GM23338 (cell line): ENCODE measurements around the gene FGFRL1. TPM values are rescaled to one million over a fixed set of nuclear protein-coding genes. Genes with fewer than 3 reads are reported as not detected.

ENCODE experiments used
- ATAC-seq: fragments of 200-7000 bp; cut with Tn5 transposase; 3 replicates; pipeline ENCODE4 v1.9.1; 2020
- DNase-seq: peaks from one replicate; pipeline ENCODE4 v3.0.0-alpha.2; 2015; ENCODE audit warnings: low spot score
- H2AFZ ChIP-seq: fragments of 200-600 bp; sonication (generic); 2 replicates; pipeline ENCODE4 v1.8.0; 2016; ENCODE audit warnings: antibody characterized with exemption, mild to moderate bottlenecking, moderate library complexity
- H3F3A ChIP-seq: fragments of 200-600 bp; sonication (generic); replicated peaks from 2 replicates; pipeline ENCODE4 v1.8.0; 2017; ENCODE audit warnings: antibody characterized with exemption, mixed run types, low read depth
- H3K27ac ChIP-seq: fragments of 200-600 bp; sonication (generic); 2 replicates; pipeline ENCODE4 v1.6.1; 2016; ENCODE audit warnings: low read depth
- H3K27me3 ChIP-seq: fragments of 200-600 bp; sonication (generic); 2 replicates; pipeline ENCODE4 v1.8.0; 2016; ENCODE audit warnings: mild to moderate bottlenecking, mixed run types, moderate library complexity; ENCODE audit not compliant: insufficient read depth
- H3K36me3 ChIP-seq: fragments of 200-600 bp; sonication (generic); 2 replicates; pipeline ENCODE4 v1.8.0; 2016; ENCODE audit warnings: mild to moderate bottlenecking; ENCODE audit not compliant: insufficient read depth
- H3K4me1 ChIP-seq: fragments of 200-600 bp; sonication (generic); 2 replicates; pipeline ENCODE4 v1.8.0; 2016; ENCODE audit warnings: mild to moderate bottlenecking, moderate library complexity; ENCODE audit not compliant: insufficient read depth
- H3K4me2 ChIP-seq: fragments of 200-600 bp; sonication (generic); 2 replicates; pipeline ENCODE4 v1.7.1; 2017; ENCODE audit warnings: mixed run types
- H3K4me3 ChIP-seq: fragments of 200-600 bp; sonication (generic); 2 replicates; pipeline ENCODE4 v1.6.1; 2016; ENCODE audit warnings: mixed run types
- H3K79me2 ChIP-seq: fragments of 200-600 bp; sonication (generic); replicated peaks from 2 replicates; pipeline ENCODE4 v1.8.0; 2017; ENCODE audit warnings: mild to moderate bottlenecking; ENCODE audit not compliant: insufficient read depth
- H3K9me2 ChIP-seq: fragments of 200-600 bp; sonication (generic); 2 replicates; pipeline ENCODE4 v1.8.0; 2017; ENCODE audit not compliant: insufficient read depth
- H4K20me1 ChIP-seq: fragments of 200-600 bp; sonication (generic); replicated peaks from 2 replicates; pipeline ENCODE4 v1.8.0; 2017; ENCODE audit warnings: mild to moderate bottlenecking; ENCODE audit not compliant: insufficient read depth
- H3K27ac Mint-ChIP-seq: 2 replicates; pipeline ENCODE4 v1.8.0; 2020; ENCODE audit warnings: inconsistent platforms, mild to moderate bottlenecking, moderate library complexity, mixed read lengths
- H3K27me3 Mint-ChIP-seq: 3 replicates; pipeline ENCODE4 v1.8.0; 2022; ENCODE audit warnings: low read depth, mild to moderate bottlenecking, moderate library complexity, mixed read lengths, inconsistent platforms; ENCODE audit not compliant: insufficient read depth, poor library complexity
- H3K36me3 Mint-ChIP-seq: 3 replicates; pipeline ENCODE4 v1.8.0; 2021; ENCODE audit warnings: low read depth, mild to moderate bottlenecking, inconsistent platforms, moderate library complexity, mixed read lengths
- H3K4me1 Mint-ChIP-seq: 3 replicates; pipeline ENCODE4 v1.8.0; 2020; ENCODE audit warnings: mild to moderate bottlenecking, inconsistent platforms, mixed read lengths
- H3K4me3 Mint-ChIP-seq: 3 replicates; pipeline ENCODE4 v1.8.0; 2021; ENCODE audit warnings: moderate library complexity, mild to moderate bottlenecking, inconsistent platforms, mixed read lengths
- H3K9me3 Mint-ChIP-seq: 3 replicates; pipeline ENCODE4 v1.8.0; 2020; ENCODE audit warnings: moderate library complexity, mild to moderate bottlenecking, inconsistent platforms, mixed read lengths
- EZH2phosphoT487 ChIP-seq: fragments of 200-600 bp; sonication (generic); IDR thresholded peaks from one replicate; pipeline ENCODE4 v1.8.1; 2018; ENCODE audit warnings: antibody characterized with exemption; ENCODE audit not compliant: unreplicated experiment
- NANOG ChIP-seq: IDR thresholded peaks from 2 replicates; pipeline ENCODE4 v1.6.1; 2016; ENCODE audit warnings: antibody characterized with exemption, borderline replicate concordance
- POLR2AphosphoS5 ChIP-seq: IDR thresholded peaks from 2 replicates; pipeline ENCODE4 v1.6.1; 2016; ENCODE audit warnings: antibody characterized with exemption, low read depth
- ZNF114 ChIP-seq: fragments of 250-450 bp; sonication (Bioruptor Pico); IDR thresholded peaks from 2 replicates; pipeline ENCODE4 v1.5.0; 2020; ENCODE audit warnings: mild to moderate bottlenecking, moderate library complexity
- ZNF331 ChIP-seq: fragments of 250-450 bp; sonication (Bioruptor Pico); IDR thresholded peaks from 2 replicates; pipeline ENCODE4 v1.5.0; 2020; ENCODE audit warnings: low read depth, mild to moderate bottlenecking, moderate library complexity
- polyA plus RNA-seq: library from polyadenylated mRNA; unstranded; fragments of >200 nt; fragmentation: Nextera tagmentation; extraction: Ambion mirVana; gene quantifications from 2 replicates; pipeline ENCODE4 v1.2.1, GENCODE V29; 2016
- total RNA-seq: library from RNA; depleted of rRNA; stranded (reverse); fragments of >200 nt; shearing (Covaris generic); gene quantifications from 2 replicates; pipeline ENCODE4 v1.2.3, GENCODE V29; 2014
- TF ChIP-seq, protein P1 (sequence below): fragments of 250-450 bp; sonication (Bioruptor Pico); IDR thresholded peaks from 2 replicates; pipeline ENCODE4 v1.5.0; 2020; ENCODE audit warnings: mild to moderate bottlenecking, moderate library complexity
- TF ChIP-seq, protein P2 (sequence below), 2 experiments: fragments of 200-600 bp in 1 of 2; sonication (generic) in 1 of 2; conservative IDR thresholded peaks; 2 replicates each; pipeline versions ENCODE4 v1.5.1 to v1.6.1; 2016 to 2017; ENCODE audit warnings: antibody characterized with exemption in 2 of 2, low read depth in 2 of 2, mild to moderate bottlenecking in 2 of 2, moderate library complexity in 1 of 2
- TF ChIP-seq, protein P3 (sequence below): IDR thresholded peaks from one replicate; pipeline ENCODE4 v1.6.1; 2018; ENCODE audit warnings: antibody characterized with exemption; ENCODE audit not compliant: unreplicated experiment

The FGFRL1 gene
- total and polyA plus RNA-seq, 2 experiments from 2014 or later, result 7.0 to 35.8 TPM

DNA sequence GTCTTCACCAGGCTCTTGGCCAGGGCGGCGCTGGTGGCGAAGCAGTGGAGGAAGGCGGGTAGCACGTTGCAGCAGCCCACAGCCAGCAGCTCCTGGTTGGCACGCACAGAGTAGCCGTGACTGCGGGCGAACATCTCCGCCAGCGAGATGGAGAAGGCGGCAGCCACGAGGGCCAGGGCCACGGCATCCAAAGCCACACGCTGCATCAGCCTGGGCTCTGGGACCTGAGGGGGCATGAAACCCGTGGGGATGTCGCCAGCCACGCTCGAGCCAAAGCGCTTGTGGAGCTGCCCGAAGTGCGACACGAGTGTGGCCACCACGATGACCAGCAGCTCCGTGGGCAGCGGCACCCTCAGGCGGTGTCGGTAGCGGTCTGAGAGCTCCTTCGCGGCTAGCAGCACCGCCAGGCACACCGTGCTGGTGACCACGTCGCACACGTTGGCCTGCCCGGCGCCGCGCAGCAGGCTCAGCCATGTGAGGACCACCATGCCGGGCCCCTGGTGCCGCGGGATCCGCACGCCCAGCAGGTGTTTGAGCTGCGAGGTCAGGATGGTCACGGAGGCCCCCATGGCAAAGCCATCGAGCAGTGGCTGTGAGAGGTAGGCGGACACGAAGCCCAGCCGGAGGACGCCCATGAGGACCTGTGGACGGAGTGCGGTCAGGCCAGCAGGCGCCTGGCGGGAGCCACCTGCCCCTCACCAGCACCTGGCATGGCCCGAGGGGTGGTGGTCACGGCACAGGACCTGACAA is 21.5 kb upstream of the FGFRL1 start:
- TF ChIP-seq EZH2phosphoT487 (no peak), POLR2AphosphoS5 (no peak), ZNF331 (CRISPR knock-in tag) (no peak), ZNF114 (no peak), NANOG (no peak)
- TF ChIP-seq, protein P1, sequence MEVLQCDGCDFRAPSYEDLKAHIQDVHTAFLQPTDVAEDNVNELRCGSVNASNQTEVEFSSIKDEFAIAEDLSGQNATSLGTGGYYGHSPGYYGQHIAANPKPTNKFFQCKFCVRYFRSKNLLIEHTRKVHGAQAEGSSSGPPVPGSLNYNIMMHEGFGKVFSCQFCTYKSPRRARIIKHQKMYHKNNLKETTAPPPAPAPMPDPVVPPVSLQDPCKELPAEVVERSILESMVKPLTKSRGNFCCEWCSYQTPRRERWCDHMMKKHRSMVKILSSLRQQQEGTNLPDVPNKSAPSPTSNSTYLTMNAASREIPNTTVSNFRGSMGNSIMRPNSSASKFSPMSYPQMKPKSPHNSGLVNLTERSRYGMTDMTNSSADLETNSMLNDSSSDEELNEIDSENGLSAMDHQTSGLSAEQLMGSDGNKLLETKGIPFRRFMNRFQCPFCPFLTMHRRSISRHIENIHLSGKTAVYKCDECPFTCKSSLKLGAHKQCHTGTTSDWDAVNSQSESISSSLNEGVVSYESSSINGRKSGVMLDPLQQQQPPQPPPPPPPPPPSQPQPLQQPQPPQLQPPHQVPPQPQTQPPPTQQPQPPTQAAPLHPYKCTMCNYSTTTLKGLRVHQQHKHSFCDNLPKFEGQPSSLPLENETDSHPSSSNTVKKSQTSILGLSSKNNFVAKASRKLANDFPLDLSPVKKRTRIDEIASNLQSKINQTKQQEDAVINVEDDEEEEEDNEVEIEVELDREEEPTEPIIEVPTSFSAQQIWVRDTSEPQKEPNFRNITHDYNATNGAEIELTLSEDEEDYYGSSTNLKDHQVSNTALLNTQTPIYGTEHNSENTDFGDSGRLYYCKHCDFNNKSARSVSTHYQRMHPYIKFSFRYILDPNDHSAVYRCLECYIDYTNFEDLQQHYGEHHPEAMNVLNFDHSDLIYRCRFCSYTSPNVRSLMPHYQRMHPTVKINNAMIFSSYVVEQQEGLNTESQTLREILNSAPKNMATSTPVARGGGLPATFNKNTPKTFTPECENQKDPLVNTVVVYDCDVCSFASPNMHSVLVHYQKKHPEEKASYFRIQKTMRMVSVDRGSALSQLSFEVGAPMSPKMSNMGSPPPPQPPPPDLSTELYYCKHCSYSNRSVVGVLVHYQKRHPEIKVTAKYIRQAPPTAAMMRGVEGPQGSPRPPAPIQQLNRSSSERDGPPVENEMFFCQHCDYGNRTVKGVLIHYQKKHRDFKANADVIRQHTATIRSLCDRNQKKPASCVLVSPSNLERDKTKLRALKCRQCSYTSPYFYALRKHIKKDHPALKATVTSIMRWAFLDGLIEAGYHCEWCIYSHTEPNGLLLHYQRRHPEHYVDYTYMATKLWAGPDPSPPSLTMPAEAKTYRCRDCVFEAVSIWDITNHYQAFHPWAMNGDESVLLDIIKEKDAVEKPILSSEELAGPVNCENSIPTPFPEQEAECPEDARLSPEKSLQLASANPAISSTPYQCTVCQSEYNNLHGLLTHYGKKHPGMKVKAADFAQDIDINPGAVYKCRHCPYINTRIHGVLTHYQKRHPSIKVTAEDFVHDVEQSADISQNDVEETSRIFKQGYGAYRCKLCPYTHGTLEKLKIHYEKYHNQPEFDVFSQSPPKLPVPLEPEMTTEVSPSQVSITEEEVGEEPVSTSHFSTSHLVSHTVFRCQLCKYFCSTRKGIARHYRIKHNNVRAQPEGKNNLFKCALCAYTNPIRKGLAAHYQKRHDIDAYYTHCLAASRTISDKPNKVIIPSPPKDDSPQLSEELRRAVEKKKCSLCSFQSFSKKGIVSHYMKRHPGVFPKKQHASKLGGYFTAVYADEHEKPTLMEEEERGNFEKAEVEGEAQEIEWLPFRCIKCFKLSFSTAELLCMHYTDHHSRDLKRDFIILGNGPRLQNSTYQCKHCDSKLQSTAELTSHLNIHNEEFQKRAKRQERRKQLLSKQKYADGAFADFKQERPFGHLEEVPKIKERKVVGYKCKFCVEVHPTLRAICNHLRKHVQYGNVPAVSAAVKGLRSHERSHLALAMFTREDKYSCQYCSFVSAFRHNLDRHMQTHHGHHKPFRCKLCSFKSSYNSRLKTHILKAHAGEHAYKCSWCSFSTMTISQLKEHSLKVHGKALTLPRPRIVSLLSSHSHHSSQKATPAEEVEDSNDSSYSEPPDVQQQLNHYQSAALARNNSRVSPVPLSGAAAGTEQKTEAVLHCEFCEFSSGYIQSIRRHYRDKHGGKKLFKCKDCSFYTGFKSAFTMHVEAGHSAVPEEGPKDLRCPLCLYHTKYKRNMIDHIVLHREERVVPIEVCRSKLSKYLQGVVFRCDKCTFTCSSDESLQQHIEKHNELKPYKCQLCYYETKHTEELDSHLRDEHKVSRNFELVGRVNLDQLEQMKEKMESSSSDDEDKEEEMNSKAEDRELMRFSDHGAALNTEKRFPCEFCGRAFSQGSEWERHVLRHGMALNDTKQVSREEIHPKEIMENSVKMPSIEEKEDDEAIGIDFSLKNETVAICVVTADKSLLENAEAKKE (CRISPR knock-in tag), result no peak
- TF ChIP-seq, protein P2, sequence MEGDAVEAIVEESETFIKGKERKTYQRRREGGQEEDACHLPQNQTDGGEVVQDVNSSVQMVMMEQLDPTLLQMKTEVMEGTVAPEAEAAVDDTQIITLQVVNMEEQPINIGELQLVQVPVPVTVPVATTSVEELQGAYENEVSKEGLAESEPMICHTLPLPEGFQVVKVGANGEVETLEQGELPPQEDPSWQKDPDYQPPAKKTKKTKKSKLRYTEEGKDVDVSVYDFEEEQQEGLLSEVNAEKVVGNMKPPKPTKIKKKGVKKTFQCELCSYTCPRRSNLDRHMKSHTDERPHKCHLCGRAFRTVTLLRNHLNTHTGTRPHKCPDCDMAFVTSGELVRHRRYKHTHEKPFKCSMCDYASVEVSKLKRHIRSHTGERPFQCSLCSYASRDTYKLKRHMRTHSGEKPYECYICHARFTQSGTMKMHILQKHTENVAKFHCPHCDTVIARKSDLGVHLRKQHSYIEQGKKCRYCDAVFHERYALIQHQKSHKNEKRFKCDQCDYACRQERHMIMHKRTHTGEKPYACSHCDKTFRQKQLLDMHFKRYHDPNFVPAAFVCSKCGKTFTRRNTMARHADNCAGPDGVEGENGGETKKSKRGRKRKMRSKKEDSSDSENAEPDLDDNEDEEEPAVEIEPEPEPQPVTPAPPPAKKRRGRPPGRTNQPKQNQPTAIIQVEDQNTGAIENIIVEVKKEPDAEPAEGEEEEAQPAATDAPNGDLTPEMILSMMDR (conservative IDR thresholded peaks at IDR 0.05; ENCODE audit: low read depth in 2 of 2), result no peak
- TF ChIP-seq, protein P3, sequence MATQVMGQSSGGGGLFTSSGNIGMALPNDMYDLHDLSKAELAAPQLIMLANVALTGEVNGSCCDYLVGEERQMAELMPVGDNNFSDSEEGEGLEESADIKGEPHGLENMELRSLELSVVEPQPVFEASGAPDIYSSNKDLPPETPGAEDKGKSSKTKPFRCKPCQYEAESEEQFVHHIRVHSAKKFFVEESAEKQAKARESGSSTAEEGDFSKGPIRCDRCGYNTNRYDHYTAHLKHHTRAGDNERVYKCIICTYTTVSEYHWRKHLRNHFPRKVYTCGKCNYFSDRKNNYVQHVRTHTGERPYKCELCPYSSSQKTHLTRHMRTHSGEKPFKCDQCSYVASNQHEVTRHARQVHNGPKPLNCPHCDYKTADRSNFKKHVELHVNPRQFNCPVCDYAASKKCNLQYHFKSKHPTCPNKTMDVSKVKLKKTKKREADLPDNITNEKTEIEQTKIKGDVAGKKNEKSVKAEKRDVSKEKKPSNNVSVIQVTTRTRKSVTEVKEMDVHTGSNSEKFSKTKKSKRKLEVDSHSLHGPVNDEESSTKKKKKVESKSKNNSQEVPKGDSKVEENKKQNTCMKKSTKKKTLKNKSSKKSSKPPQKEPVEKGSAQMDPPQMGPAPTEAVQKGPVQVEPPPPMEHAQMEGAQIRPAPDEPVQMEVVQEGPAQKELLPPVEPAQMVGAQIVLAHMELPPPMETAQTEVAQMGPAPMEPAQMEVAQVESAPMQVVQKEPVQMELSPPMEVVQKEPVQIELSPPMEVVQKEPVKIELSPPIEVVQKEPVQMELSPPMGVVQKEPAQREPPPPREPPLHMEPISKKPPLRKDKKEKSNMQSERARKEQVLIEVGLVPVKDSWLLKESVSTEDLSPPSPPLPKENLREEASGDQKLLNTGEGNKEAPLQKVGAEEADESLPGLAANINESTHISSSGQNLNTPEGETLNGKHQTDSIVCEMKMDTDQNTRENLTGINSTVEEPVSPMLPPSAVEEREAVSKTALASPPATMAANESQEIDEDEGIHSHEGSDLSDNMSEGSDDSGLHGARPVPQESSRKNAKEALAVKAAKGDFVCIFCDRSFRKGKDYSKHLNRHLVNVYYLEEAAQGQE, result no peak
- H3K9me2 ChIP-seq, result no peaks in the 10 kb centered on the region
- no peaks in the 10 kb centered on the region for H3K36me3 Mint-ChIP-seq
- no peak overlapping the region for H3K27ac Mint-ChIP-seq
- H3K79me2 ChIP-seq, result no peaks in the 10 kb centered on the region
- peaks cover 2% of the 10 kb centered on the region; the same call in 1 of the 3 replicates for H3K4me1 Mint-ChIP-seq
- H4K20me1 ChIP-seq, result no peaks in the 10 kb centered on the region
- no peak overlapping the region for H3K27ac ChIP-seq
- H3K27me3 ChIP-seq, result peaks cover 13% of the 10 kb centered on the region
- H3K9me3 Mint-ChIP-seq, result no peaks in the 10 kb centered on the region
- ATAC-seq (no peak), DNase-seq (no peak)
- H3F3A ChIP-seq, result peaks cover 6% of the 10 kb centered on the region; the same call in 1 of the 2 replicates
- H3K4me1 ChIP-seq, result peaks cover 12% of the 10 kb centered on the region
- no peak overlapping the region for H2AFZ ChIP-seq
- H3K4me3 Mint-ChIP-seq, result no peak overlapping the region
- no peaks in the 10 kb centered on the region for H3K36me3 ChIP-seq
- no peak overlapping the region for H3K4me3 ChIP-seq
- H3K27me3 Mint-ChIP-seq, result peaks cover 15% of the 10 kb centered on the region
- H3K4me2 ChIP-seq, result no peak overlapping the region
